Trophoblast cell (in vitro differentiated cells and primary cell): ENCODE data around the gene WTAP.
A peak's percentile ranks its signal among the peaks of the same experiment; 100 is the strongest.
"Not testable (repeated sequence)": the region's sequence is repeated elsewhere in the genome, so short reads cannot be mapped to it uniquely, and the experiment has no call there.

Experiments used
- DNase-seq, 2 donors: peaks; one replicate each; pipeline ENCODE4 v3.0.0-alpha.2; 2016
- H2AFZ ChIP-seq: 2 replicates; pipeline ENCODE4 v1.6.1; 2013; ENCODE audit warnings: low read length, moderate library complexity, mild to moderate bottlenecking; ENCODE audit not compliant: insufficient read depth, poor library complexity
- H2AK5ac ChIP-seq: 2 replicates; pipeline ENCODE4 v1.6.1; 2013; ENCODE audit warnings: mild to moderate bottlenecking, low read length
- H2BK120ac ChIP-seq: 2 replicates; pipeline ENCODE4 v1.6.1; 2013; ENCODE audit warnings: low read length, mild to moderate bottlenecking, moderate library complexity; ENCODE audit not compliant: insufficient read depth, poor library complexity
- H2BK12ac ChIP-seq: 2 replicates; pipeline ENCODE4 v1.6.1; 2013; ENCODE audit warnings: mild to moderate bottlenecking, low read length, moderate library complexity
- H2BK5ac ChIP-seq: 2 replicates; pipeline ENCODE4 v1.6.1; 2013; ENCODE audit warnings: low read length, low read depth, moderate library complexity, mild to moderate bottlenecking; ENCODE audit not compliant: poor library complexity
- H3K14ac ChIP-seq: 2 replicates; pipeline ENCODE4 v1.6.1; 2013; ENCODE audit warnings: mild to moderate bottlenecking, low read length
- H3K18ac ChIP-seq: 2 replicates; pipeline ENCODE4 v1.6.1; 2013; ENCODE audit warnings: mild to moderate bottlenecking, low read length
- H3K23ac ChIP-seq: 2 replicates; pipeline ENCODE4 v1.6.1; 2013; ENCODE audit warnings: low read length
- H3K27ac ChIP-seq: 2 replicates; pipeline ENCODE4 v1.5.1; 2013; ENCODE audit warnings: low read depth, mild to moderate bottlenecking, inconsistent platforms, low read length, moderate library complexity
- H3K27me3 ChIP-seq: 2 replicates; pipeline ENCODE4 v1.6.1; 2013; ENCODE audit warnings: inconsistent platforms, mild to moderate bottlenecking, low read length, moderate library complexity; ENCODE audit not compliant: insufficient read depth
- H3K36me3 ChIP-seq, 2 experiments: 1 replicate in 1 of 2; 2 replicates in 1 of 2; pipeline ENCODE4 v1.6.1; 2013; ENCODE audit warnings: low read length in 2 of 2, mild to moderate bottlenecking in 2 of 2, moderate library complexity in 1 of 2; ENCODE audit not compliant: insufficient read depth in 2 of 2, control insufficient read depth in 1 of 2
- H3K4ac ChIP-seq: 2 replicates; pipeline ENCODE4 v1.6.1; 2013; ENCODE audit warnings: low read depth, mild to moderate bottlenecking, low read length, moderate library complexity
- H3K4me1 ChIP-seq, 2 experiments: 1 replicate in 1 of 2; 2 replicates in 1 of 2; pipeline ENCODE4 v1.6.1; 2013; ENCODE audit warnings: low read length in 2 of 2, mild to moderate bottlenecking in 2 of 2, moderate library complexity in 1 of 2; ENCODE audit not compliant: insufficient read depth in 2 of 2, control insufficient read depth in 1 of 2
- H3K4me2 ChIP-seq: 2 replicates; pipeline ENCODE4 v1.6.1; 2013; ENCODE audit warnings: inconsistent platforms, mild to moderate bottlenecking, low read length, moderate library complexity
- H3K4me3 ChIP-seq: 2 replicates; pipeline ENCODE4 v1.5.1; 2013; ENCODE audit warnings: mild to moderate bottlenecking, low read depth, low read length, inconsistent platforms
- H3K79me1 ChIP-seq: one replicate; pipeline ENCODE4 v1.6.1; 2013; ENCODE audit warnings: low read length
- H3K79me2 ChIP-seq: 2 replicates; pipeline ENCODE4 v1.6.1; 2013; ENCODE audit warnings: low read length, mild to moderate bottlenecking; ENCODE audit not compliant: control insufficient read depth, insufficient read depth, poor library complexity
- H3K9ac ChIP-seq: 2 replicates; pipeline ENCODE4 v1.6.1; 2013; ENCODE audit warnings: mild to moderate bottlenecking, low read length
- H3K9me3 ChIP-seq: 2 replicates; pipeline ENCODE4 v1.6.1; 2013; ENCODE audit warnings: low read depth, mild to moderate bottlenecking, control low read depth, inconsistent platforms, low read length; ENCODE audit not compliant: insufficient read depth
- H4K12ac ChIP-seq: 2 replicates; pipeline ENCODE4 v1.6.1; 2013; ENCODE audit warnings: low read depth, mild to moderate bottlenecking, low read length, moderate library complexity
- H4K8ac ChIP-seq: 2 replicates; pipeline ENCODE4 v1.6.1; 2013; ENCODE audit warnings: low read depth, mild to moderate bottlenecking, low read length, moderate library complexity
- H4K91ac ChIP-seq: one replicate; pipeline ENCODE4 v1.6.1; 2013; ENCODE audit warnings: low read depth, mild to moderate bottlenecking, low read length, moderate library complexity
- WGBS: extraction: QIAGEN DNeasy Blood & Tissue Kit; methylation state at CpG from one replicate; pipeline ENCODE4 v1.1.7; 2013; ENCODE audit warnings: missing lambda C conversion rate; ENCODE audit not compliant: insufficient read length, insufficient coverage; ENCODE audit errors: extremely low coverage; 5-methylcytosine and 5-hydroxymethylcytosine counted together

Gene WTAP

DNA sequence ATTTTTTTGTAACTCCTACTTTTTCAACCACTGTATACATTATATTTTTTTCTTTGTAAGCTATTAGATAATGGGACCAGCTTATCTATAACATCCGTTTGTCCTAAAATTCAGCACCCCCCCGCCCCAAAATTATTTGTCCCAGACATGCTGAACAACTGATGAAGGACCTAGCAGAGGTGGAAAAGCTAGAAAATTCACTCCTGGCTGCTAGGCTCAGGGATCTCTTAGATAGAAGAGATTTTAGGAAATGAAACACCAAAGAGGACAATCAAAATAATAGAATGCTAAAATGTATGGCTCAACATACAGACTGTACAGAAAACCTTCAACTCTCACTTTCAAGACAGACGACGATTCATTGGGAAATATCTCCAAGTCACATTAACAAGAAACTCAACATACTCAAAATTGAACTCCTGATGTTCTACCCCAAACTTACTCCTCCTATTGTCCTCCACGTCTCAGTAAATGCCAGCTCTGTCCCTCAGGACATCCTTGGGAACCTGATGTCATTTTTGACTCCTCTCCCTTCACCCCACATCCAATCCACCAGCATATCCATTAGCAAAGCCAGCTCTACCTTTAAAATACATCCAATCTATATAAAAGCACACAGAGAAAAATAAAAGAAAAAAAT is 38.9 kb upstream of the WTAP start:
- H3K36me3 ChIP-seq = peaks cover 3 to 9% of the 10 kb centered on the region in 2 experiments
- H2BK12ac ChIP-seq = no peak overlapping the region
- no peak overlapping the region for H3K4me3 ChIP-seq
- H3K27ac ChIP-seq = no peak overlapping the region
- no peak overlapping the region for H3K9ac ChIP-seq
- no CpG with 5 or more reads among the region's 5 CpGs for WGBS
- H3K4ac ChIP-seq = no peak overlapping the region
- no peak overlapping the region for H3K14ac ChIP-seq
- no peak overlapping the region for H3K23ac ChIP-seq
- H2AFZ ChIP-seq = no peak overlapping the region
- H3K4me1 ChIP-seq = peaks cover 0 to 7% of the 10 kb centered on the region in 2 experiments
- DNase-seq = no peak
- no peak overlapping the region for H4K12ac ChIP-seq
- peaks cover 2% of the 10 kb centered on the region for H3K79me2 ChIP-seq
- no peaks in the 10 kb centered on the region for H3K27me3 ChIP-seq
- H2BK120ac ChIP-seq = no peak overlapping the region
- peaks cover 4% of the 10 kb centered on the region for H3K79me1 ChIP-seq
- H4K91ac ChIP-seq = no peak overlapping the region
- no peaks in the 10 kb centered on the region for H3K9me3 ChIP-seq
- H2BK5ac ChIP-seq = no peak overlapping the region
- H2AK5ac ChIP-seq = no peak overlapping the region
- H4K8ac ChIP-seq = no peak overlapping the region
- no peak overlapping the region for H3K4me2 ChIP-seq
- H3K18ac ChIP-seq = no peak overlapping the region

DNA sequence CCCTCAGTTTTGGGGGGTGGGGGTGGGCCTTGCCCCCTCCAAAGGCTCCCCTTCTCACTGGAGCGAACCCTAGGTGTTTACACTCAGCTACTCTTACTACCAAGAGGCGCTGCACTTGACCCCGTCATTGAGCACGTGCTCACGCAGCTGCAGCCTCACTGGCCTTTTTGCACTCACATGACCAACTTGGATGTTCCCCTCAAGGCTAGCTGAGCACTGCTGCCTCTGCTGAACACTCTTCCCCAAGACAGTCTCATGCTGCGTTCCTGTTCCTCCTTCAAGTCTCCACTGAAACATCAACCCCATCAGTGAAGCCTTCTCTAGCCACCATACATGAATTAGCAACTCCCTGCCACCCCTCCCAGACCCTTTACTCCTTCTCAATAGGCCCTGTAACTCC is 38.3 kb upstream of the WTAP start:
- H3K4me2 ChIP-seq = no peak overlapping the region
- no peaks in the 10 kb centered on the region for H3K9me3 ChIP-seq
- no peak overlapping the region for H3K9ac ChIP-seq
- H3K4ac ChIP-seq = no peak overlapping the region
- H2BK12ac ChIP-seq = no peak overlapping the region
- H4K8ac ChIP-seq = no peak overlapping the region
- no peak overlapping the region for H3K23ac ChIP-seq
- DNase-seq = no peak
- no peak overlapping the region for H4K91ac ChIP-seq
- no peak overlapping the region for H2BK120ac ChIP-seq
- H2BK5ac ChIP-seq = no peak overlapping the region
- H3K18ac ChIP-seq = no peak overlapping the region
- peaks cover 3 to 9% of the 10 kb centered on the region in 2 experiments for H3K36me3 ChIP-seq
- no peak overlapping the region for H3K14ac ChIP-seq
- peaks cover 3% of the 10 kb centered on the region for H3K79me2 ChIP-seq
- no peak overlapping the region for H3K4me3 ChIP-seq
- no peak overlapping the region for H2AK5ac ChIP-seq
- no peak overlapping the region for H4K12ac ChIP-seq
- no peaks in the 10 kb centered on the region for H3K27me3 ChIP-seq
- H2AFZ ChIP-seq = no peak overlapping the region
- no CpG with 5 or more reads among the region's 6 CpGs for WGBS
- peaks cover 6% of the 10 kb centered on the region for H3K79me1 ChIP-seq
- no peak overlapping the region for H3K27ac ChIP-seq
- peaks cover 0 to 9% of the 10 kb centered on the region in 2 experiments for H3K4me1 ChIP-seq

GRCh38 chr6:159690135-159690534 is 37.2 kb upstream of the WTAP start:
- H2BK5ac ChIP-seq, H4K91ac ChIP-seq, H3K9me3 ChIP-seq, H2BK12ac ChIP-seq, H2AFZ ChIP-seq, H3K36me3 ChIP-seq, H4K12ac ChIP-seq, H3K18ac ChIP-seq, H3K27ac ChIP-seq, H3K9ac ChIP-seq, H3K14ac ChIP-seq, H3K4me2 ChIP-seq, H3K79me1 ChIP-seq, H2BK120ac ChIP-seq, DNase-seq, H4K8ac ChIP-seq, H3K4ac ChIP-seq, H3K4me1 ChIP-seq, H3K79me2 ChIP-seq, H2AK5ac ChIP-seq, H3K23ac ChIP-seq, H3K4me3 ChIP-seq, H3K27me3 ChIP-seq: not testable (repeated sequence)
- WGBS = no CpG with 5 or more reads among the region's 13 CpGs

GRCh38 chr6:159691133-159691962 is 36.0 kb upstream of the WTAP start:
- peak; percentile 69 to 91 for DNase-seq
- H2BK120ac ChIP-seq = no peak overlapping the region

More at GRCh38 chr6:159691133-159691962, 36.0 kb upstream of the WTAP start:
- Histone ChIP-seq H3K9me3 (no peaks in the 10 kb centered on the region), H2AK5ac (no peak overlapping the region), H2BK5ac (no peak overlapping the region), H4K8ac (no peak overlapping the region), H3K4me3 (no peak overlapping the region), H3K9ac (no peak overlapping the region), H3K4me1 (peaks cover 0 to 9% of the 10 kb centered on the region in 2 experiments), H3K27me3 (no peaks in the 10 kb centered on the region), H3K36me3 (peaks cover 1 to 7% of the 10 kb centered on the region in 2 experiments), H3K18ac (no peak overlapping the region), H3K27ac (no peak overlapping the region), H2AFZ (no peak overlapping the region), H4K12ac (no peak overlapping the region), H3K23ac (no peak overlapping the region), H3K4me2 (no peak overlapping the region), H4K91ac (no peak overlapping the region), H3K79me2 (peaks cover 3% of the 10 kb centered on the region), H2BK12ac (no peak overlapping the region), H3K4ac (no peak overlapping the region), H3K79me1 (peaks cover 6% of the 10 kb centered on the region), H3K14ac (no peak overlapping the region)
- whole genome bisulfite sequencing = no CpG with 5 or more reads among the region's 11 CpGs
